HCT116 (cell line): ENCODE results near the gene FAM241A. TPM values are rescaled to one million over a fixed set of nuclear protein-coding genes. Genes with fewer than 3 reads are reported as not detected.

Source experiments
- ATAC-seq: fragments of 200-7000 bp; cut with Tn5 transposase; 2 replicates; pipeline ENCODE4 v1.9.1; 2020; ENCODE audit warnings: mild to moderate bottlenecking, moderate library complexity
- BruUV-seq: library from RNA; stranded (reverse); fragments of 400-500 nt; replicated peaks from 2 replicates; lab custom pipeline; 2021; lab: Mats Ljungman, UMichigan
- CTCF ChIA-PET: fragments of 300-600 bp; sonication (Branson Sonifier 250); formaldehyde crosslinking; loops from one replicate; lab custom pipeline; 2021; ENCODE audit warnings: antibody characterized with exemption; lab: Charles Lee
- POLR2A ChIA-PET: fragments of 300-600, 350-600 bp; sonication (Branson Sonifier 250); formaldehyde crosslinking; loops from one replicate; lab custom pipeline; 2021; ENCODE audit warnings: antibody characterized with exemption; lab: Charles Lee
- RAD21 ChIA-PET, 2 experiments: fragments of 300-600 bp; sonication (Branson Sonifier 250); formaldehyde crosslinking; loops; one replicate each; lab custom pipeline; 2023; ENCODE audit warnings: low total read pairs in 2 of 2; ENCODE audit not compliant: uncharacterized antibody in 2 of 2, unreplicated experiment in 2 of 2, low non-redundant PET in 1 of 2; lab: Charles Lee
- DNase-seq: peaks from one replicate; pipeline ENCODE4 v3.0.0-alpha.2; 2010; ENCODE audit warnings: low read depth, low spot score
- H2AFZ ChIP-seq: fragments of 200-600 bp; shearing (Covaris generic), sonication (generic); 2 replicates; pipeline ENCODE4 v1.6.1; 2017; ENCODE audit warnings: low read depth, mixed run types, mixed read lengths, antibody characterized with exemption, low read length; ENCODE audit not compliant: poor library complexity, severe bottlenecking
- H3K27ac ChIP-seq: 2 replicates; pipeline ENCODE4 v1.5.1; 2012; ENCODE audit warnings: low read depth, low read length
- H3K27me3 ChIP-seq: fragments of 200-600 bp; sonication (generic); 2 replicates; pipeline ENCODE4 v1.6.1; 2016; ENCODE audit warnings: mixed run types, low read length, mixed read lengths; ENCODE audit not compliant: insufficient read depth
- H3K36me3 ChIP-seq, 2 experiments: fragments of 200-500 bp in 1 of 2; fragments of 200-600 bp in 1 of 2; sonication (Bioruptor generic) in 1 of 2; sonication (generic) in 1 of 2; 2 replicates each; pipeline versions ENCODE4 v1.5.1 to v1.6.1; 2014 to 2016; ENCODE audit warnings: low read length in 2 of 2, inconsistent platforms in 1 of 2, mixed read lengths in 1 of 2, mixed run types in 1 of 2; ENCODE audit not compliant: insufficient read depth in 2 of 2, control insufficient read depth in 1 of 2
- H3K4me1 ChIP-seq, 2 experiments: fragments of 200-600 bp in 1 of 2; sonication (generic) in 1 of 2; 2 replicates each; pipeline versions ENCODE4 v1.5.1 to v1.6.1; 2012 to 2017; ENCODE audit warnings: low read length in 2 of 2, inconsistent platforms in 1 of 2, mild to moderate bottlenecking in 1 of 2, mixed read lengths in 1 of 2, mixed run types in 1 of 2, moderate library complexity in 1 of 2; ENCODE audit not compliant: insufficient read depth in 2 of 2, control insufficient read depth in 1 of 2
- H3K4me2 ChIP-seq: fragments of 200-600 bp; sonication (generic); 2 replicates; pipeline ENCODE4 v1.6.1; 2017; ENCODE audit warnings: mixed run types, low read length, mixed read lengths
- H3K4me3 ChIP-seq, 2 experiments: fragments of 200-600 bp in 1 of 2; sonication (generic) in 1 of 2; replicated peaks in 1 of 2; 2 replicates each; pipeline ENCODE4 v1.5.1; 2011 to 2016; ENCODE audit warnings: low read length in 2 of 2, control low read depth in 1 of 2, low read depth in 1 of 2, mild to moderate bottlenecking in 1 of 2, mixed read lengths in 1 of 2, mixed run types in 1 of 2
- H3K79me2 ChIP-seq: fragments of 200-600 bp; sonication (generic); 2 replicates; pipeline ENCODE4 v1.6.1; 2017; ENCODE audit warnings: mild to moderate bottlenecking, mixed run types, low read length, moderate library complexity, mixed read lengths; ENCODE audit not compliant: insufficient read depth
- H3K9ac ChIP-seq: fragments of 200-600 bp; sonication (generic); 2 replicates; pipeline ENCODE4 v1.6.1; 2016; ENCODE audit warnings: low read length, mixed read lengths
- H3K9me2 ChIP-seq: fragments of 200-600 bp; sonication (generic), shearing (Covaris generic); 2 replicates; pipeline ENCODE4 v1.6.1; 2017; ENCODE audit warnings: mixed run types, mild to moderate bottlenecking, moderate library complexity; ENCODE audit not compliant: insufficient read depth
- H3K9me3 ChIP-seq, 2 experiments: fragments of 200-500 bp in 1 of 2; fragments of 200-600 bp in 1 of 2; sonication (Bioruptor generic) in 1 of 2; sonication (generic) in 1 of 2; 2 replicates each; pipeline ENCODE4 v1.6.1; 2014 to 2017; ENCODE audit warnings: low read length in 2 of 2, mixed read lengths in 2 of 2, inconsistent platforms in 1 of 2, low read depth in 1 of 2, mild to moderate bottlenecking in 1 of 2, mixed run types in 1 of 2, moderate library complexity in 1 of 2; ENCODE audit not compliant: control insufficient read depth in 1 of 2, insufficient read depth in 1 of 2
- H4K20me1 ChIP-seq: fragments of 200-600 bp; sonication (generic), shearing (Covaris generic); 2 replicates; pipeline ENCODE4 v1.6.1; 2017; ENCODE audit warnings: mixed run types, mild to moderate bottlenecking, moderate library complexity; ENCODE audit not compliant: insufficient read depth
- ATF3 ChIP-seq: IDR thresholded peaks from 2 replicates; pipeline ENCODE4 v1.6.1; 2012
- EGR1 ChIP-seq: IDR thresholded peaks from 2 replicates; pipeline ENCODE4 v1.6.1; 2012; ENCODE audit warnings: low read depth
- ELF1 ChIP-seq: IDR thresholded peaks from 2 replicates; pipeline ENCODE4 v1.6.1; 2012; ENCODE audit warnings: low read depth, borderline replicate concordance
- EZH2 ChIP-seq: fragments of 200-600 bp; sonication (generic); IDR thresholded peaks from 2 replicates; pipeline ENCODE4 v1.6.1; 2017; ENCODE audit warnings: antibody characterized with exemption, mixed run types
- EZH2phosphoT487 ChIP-seq: fragments of 200-600 bp; IDR thresholded peaks from 2 replicates; pipeline ENCODE4 v1.6.1; 2018; ENCODE audit warnings: antibody characterized with exemption, borderline replicate concordance
- FOSL1 ChIP-seq: IDR thresholded peaks from 2 replicates; pipeline ENCODE4 v1.6.1; 2012; ENCODE audit warnings: low read depth
- JUND ChIP-seq: IDR thresholded peaks from 2 replicates; pipeline ENCODE4 v1.6.1; 2012
- MAX ChIP-seq: IDR thresholded peaks from 2 replicates; pipeline ENCODE4 v1.6.1; 2012
- POLR2AphosphoS5 ChIP-seq: IDR thresholded peaks from 2 replicates; pipeline ENCODE4 v1.6.1; 2011; ENCODE audit warnings: mild to moderate bottlenecking, low read depth, low read length, moderate library complexity
- RAD21 ChIP-seq: IDR thresholded peaks from 2 replicates; pipeline ENCODE4 v1.6.1; 2012; ENCODE audit warnings: low read depth, mild to moderate bottlenecking
- SIN3A ChIP-seq: IDR thresholded peaks from 2 replicates; pipeline ENCODE4 v1.6.1; 2012; ENCODE audit warnings: low read depth
- SP1 ChIP-seq: IDR thresholded peaks from 2 replicates; pipeline ENCODE4 v1.6.1; 2012; ENCODE audit warnings: low read depth
- SRF ChIP-seq: IDR thresholded peaks from 2 replicates; pipeline ENCODE4 v1.6.1; 2012; ENCODE audit warnings: low read depth
- TCF7L2 ChIP-seq: IDR thresholded peaks from 2 replicates; pipeline ENCODE4 v1.7.0; 2011; ENCODE audit warnings: borderline replicate concordance, inconsistent platforms; ENCODE audit not compliant: insufficient read depth, insufficient read length; ENCODE audit errors: extremely low read depth
- ZBTB33 ChIP-seq: IDR thresholded peaks from 2 replicates; pipeline ENCODE4 v1.6.1; 2011; ENCODE audit warnings: mild to moderate bottlenecking, low read length, moderate library complexity; ENCODE audit not compliant: insufficient replicate concordance; ENCODE audit errors: extremely low read depth
- intact Hi-C: fragments of 100-400 bp; cut with micrococcal nuclease; formaldehyde crosslinking; loops from 2 replicates; pipeline ENCODE4 v1.10.0; 2022
- total RNA-seq: library from RNA; stranded (reverse); gene quantifications from one replicate; pipeline ENCODE4 v1.2.1, GENCODE V29; 2021; ENCODE audit not compliant: unreplicated experiment
- TF ChIP-seq, protein P1 (sequence below), 3 experiments: fragments of 200-600 bp in 1 of 3; sonication (generic) in 1 of 3; IDR thresholded peaks in 2 of 3; conservative IDR thresholded peaks in 1 of 3; 2 replicates each; pipeline ENCODE4 v1.5.1; 2012 to 2017; ENCODE audit warnings: low read depth in 2 of 3, low read length in 2 of 3, antibody characterized with exemption in 1 of 3, borderline replicate concordance in 1 of 3, control low read depth in 1 of 3, mild to moderate bottlenecking in 1 of 3, mixed read lengths in 1 of 3, mixed run types in 1 of 3, moderate library complexity in 1 of 3; ENCODE audit not compliant: insufficient read depth in 1 of 3

FAM241A gene
- total RNA-seq, 1 experiment from 2014 or later, result 4.5 TPM

DNA sequence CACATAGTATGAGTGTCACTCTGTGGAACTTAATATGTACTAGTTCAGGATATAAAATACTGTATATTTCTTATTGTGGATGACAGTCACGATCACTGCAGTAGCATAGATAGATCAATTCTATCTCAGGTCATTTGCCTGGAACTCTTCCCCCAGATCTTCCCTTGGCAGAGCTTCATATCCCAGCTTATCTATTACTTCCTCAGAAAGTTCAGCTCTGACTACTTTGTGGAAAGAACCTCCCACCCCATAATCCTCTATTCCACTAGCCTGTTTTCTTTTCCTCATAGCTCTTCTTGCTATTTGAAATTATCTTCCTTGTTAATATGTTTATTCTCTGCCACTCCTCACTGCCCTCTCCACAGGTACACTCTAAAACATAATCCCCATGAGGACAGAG lies 10.9 kb downstream of the FAM241A start (continued):
- TF ChIP-seq, protein P1, sequence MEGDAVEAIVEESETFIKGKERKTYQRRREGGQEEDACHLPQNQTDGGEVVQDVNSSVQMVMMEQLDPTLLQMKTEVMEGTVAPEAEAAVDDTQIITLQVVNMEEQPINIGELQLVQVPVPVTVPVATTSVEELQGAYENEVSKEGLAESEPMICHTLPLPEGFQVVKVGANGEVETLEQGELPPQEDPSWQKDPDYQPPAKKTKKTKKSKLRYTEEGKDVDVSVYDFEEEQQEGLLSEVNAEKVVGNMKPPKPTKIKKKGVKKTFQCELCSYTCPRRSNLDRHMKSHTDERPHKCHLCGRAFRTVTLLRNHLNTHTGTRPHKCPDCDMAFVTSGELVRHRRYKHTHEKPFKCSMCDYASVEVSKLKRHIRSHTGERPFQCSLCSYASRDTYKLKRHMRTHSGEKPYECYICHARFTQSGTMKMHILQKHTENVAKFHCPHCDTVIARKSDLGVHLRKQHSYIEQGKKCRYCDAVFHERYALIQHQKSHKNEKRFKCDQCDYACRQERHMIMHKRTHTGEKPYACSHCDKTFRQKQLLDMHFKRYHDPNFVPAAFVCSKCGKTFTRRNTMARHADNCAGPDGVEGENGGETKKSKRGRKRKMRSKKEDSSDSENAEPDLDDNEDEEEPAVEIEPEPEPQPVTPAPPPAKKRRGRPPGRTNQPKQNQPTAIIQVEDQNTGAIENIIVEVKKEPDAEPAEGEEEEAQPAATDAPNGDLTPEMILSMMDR (IDR thresholded peaks at IDR 0.05 in 2 of 3, conservative IDR thresholded peaks at IDR 0.05 in 1 of 3; ENCODE audit: borderline replicate concordance in 1 of 3, insufficient read depth in 1 of 3, low read depth in 2 of 3, low read length in 2 of 3), result no peak
- no peak for TF ChIP-seq FOSL1
- TF ChIP-seq, all 23 proteins: peak for 0

DNA sequence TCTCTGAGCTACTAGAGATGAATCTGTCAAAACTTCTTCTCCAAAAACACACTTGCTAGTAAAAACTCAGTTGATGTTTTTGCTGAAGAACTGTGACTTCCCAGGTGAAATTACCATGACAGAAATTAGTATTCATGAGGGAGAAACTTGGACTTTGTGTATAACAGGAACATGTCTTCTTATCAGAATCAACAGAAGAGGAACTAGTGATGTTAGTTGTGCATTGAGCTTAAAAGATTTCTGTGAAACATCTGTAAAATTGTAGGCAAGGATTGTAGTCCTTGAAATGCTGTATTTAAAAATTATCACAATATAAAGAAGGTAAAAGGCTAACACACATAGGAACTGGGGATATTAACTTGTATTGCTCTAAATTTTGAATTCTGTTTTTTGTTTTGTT lies 11.3 kb downstream of the FAM241A start:
- DNase-seq, result no peak
- RAD21 ChIA-PET, result no interaction called here
- Histone ChIP-seq H3K4me1 (peaks cover 0 to 2% of the 10 kb centered on the region in 2 experiments; a peak in 1 of 4 replicates), H3K27ac (no peak overlapping the region), H3K36me3 (no peaks in the 10 kb centered on the region), H3K4me3 (no peak overlapping the region), H3K79me2 (peaks cover 17% of the 10 kb centered on the region), H3K4me2 (no peak overlapping the region), H3K27me3 (no peaks in the 10 kb centered on the region), H3K9me2 (no peaks in the 10 kb centered on the region), H3K9me3 (no peaks in the 10 kb centered on the region), H4K20me1 (no peaks in the 10 kb centered on the region), H3K9ac (no peak overlapping the region), H2AFZ (no peak overlapping the region)
- CTCF ChIA-PET, result no interaction called here
- intact Hi-C loops, result no loop called here
- POLR2A ChIA-PET, result interaction anchor here (0.9 to 1.2 kb wide), 3 partner anchors 11 to 18 kb away, joined by 3 read pairs; no protein-coding TSS in a partner anchor
- no peak for ATAC-seq
- no TSS peak for BruUV-seq
- TF ChIP-seq SIN3A (no peak), SP1 (no peak), POLR2AphosphoS5 (no peak), RAD21 (no peak), EGR1 (no peak), EZH2phosphoT487 (no peak), ZBTB33 (no peak), SRF (no peak), MAX (no peak), TCF7L2 (no peak), JUND (no peak), FOSL1 (no peak), EZH2 (no peak), ATF3 (no peak), ELF1 (no peak)
- TF ChIP-seq, protein P1 (IDR thresholded peaks at IDR 0.05 in 2 of 3, conservative IDR thresholded peaks at IDR 0.05 in 1 of 3; ENCODE audit: borderline replicate concordance in 1 of 3, insufficient read depth in 1 of 3, low read depth in 2 of 3, low read length in 2 of 3), result no peak
